Epithelial cell of proximal tubule (primary cell): ENCODE results near the gene ATP2C2. TPM values are rescaled to one million over a fixed set of nuclear protein-coding genes. Genes with fewer than 3 reads are reported as not detected.
"Not testable (repeated sequence)": the region's sequence is repeated elsewhere in the genome, so short reads cannot be mapped to it uniquely, and the experiment has no call there.

ENCODE experiments used
- DNase-seq: peaks from one replicate; pipeline ENCODE4 v3.0.0-alpha.2; 2011; ENCODE audit warnings: low read depth
- H3K4me3 ChIP-seq: 2 replicates; pipeline ENCODE4 v1.5.1; 2011; ENCODE audit warnings: low read depth, mild to moderate bottlenecking, low read length
- CTCF ChIP-seq: conservative IDR thresholded peaks from 2 replicates; pipeline ENCODE4 v1.5.1; 2012; ENCODE audit warnings: low read depth, mild to moderate bottlenecking, low read length
- total RNA-seq: library from RNA; depleted of rRNA; stranded (reverse); fragments of >200 nt; gene quantifications from 2 replicates; pipeline ENCODE4 v1.2.3, GENCODE V29; 2015

The ATP2C2 gene
- total RNA-seq, 1 donor from 2014 or later, result 6.3 TPM

GRCh38 chr16:84383106-84383505, 14.8 kb downstream of the ATP2C2 start:
- DNase-seq, result no peak
- no peak for TF ChIP-seq CTCF
- H3K4me3 ChIP-seq, result no peak overlapping the region

- no peak overlapping the region for H3K4me3 ChIP-seq
- no peak for TF ChIP-seq CTCF
- DNase-seq, result no peak
These were observed 17.7 kb downstream of the ATP2C2 start for GRCh38 chr16:84386047-84386446.

- no peak overlapping the region for H3K4me3 ChIP-seq
- no peak for TF ChIP-seq CTCF
- no peak for DNase-seq
These were observed 18.7 kb downstream of the ATP2C2 start for GRCh38 chr16:84387021-84387420.

GRCh38 chr16:84390131-84390785, 21.9 kb downstream of the ATP2C2 start:
- H3K4me3 ChIP-seq, result no peak overlapping the region
- DNase-seq, result no peak
- TF ChIP-seq CTCF, result no peak

GRCh38 chr16:84391151-84392030, 23.1 kb downstream of the ATP2C2 start:
- no peak overlapping the region for H3K4me3 ChIP-seq
- TF ChIP-seq CTCF, result no peak
- DNase-seq, result no peak

GRCh38 chr16:84392031-84392360, 23.7 kb downstream of the ATP2C2 start:
- no peak for TF ChIP-seq CTCF
- no peak overlapping the region for H3K4me3 ChIP-seq
- DNase-seq, result no peak

GRCh38 chr16:84396082-84396481, 27.7 kb downstream of the ATP2C2 start:
- DNase-seq, H3K4me3 ChIP-seq: not testable (repeated sequence)
